Lower leg skin (tissue), 3 donors: ENCODE data around the gene POLH.

Experiments
- POLR2A ChIP-seq, 2 donors: fragments of 450-650 bp; IDR thresholded peaks; one replicate each; pipeline ENCODE4 v1.6.1; 2016 to 2017; ENCODE audit warnings: antibody characterized with exemption in 2 of 2, mild to moderate bottlenecking in 1 of 2, moderate library complexity in 1 of 2
- TF ChIP-seq, protein P1 (sequence below), 3 donors: fragments of 450-650 bp; IDR thresholded peaks; one replicate each; pipeline ENCODE4 v1.5.1; 2016; ENCODE audit warnings: antibody characterized with exemption in 3 of 3, mild to moderate bottlenecking in 3 of 3, moderate library complexity in 2 of 3

DNA sequence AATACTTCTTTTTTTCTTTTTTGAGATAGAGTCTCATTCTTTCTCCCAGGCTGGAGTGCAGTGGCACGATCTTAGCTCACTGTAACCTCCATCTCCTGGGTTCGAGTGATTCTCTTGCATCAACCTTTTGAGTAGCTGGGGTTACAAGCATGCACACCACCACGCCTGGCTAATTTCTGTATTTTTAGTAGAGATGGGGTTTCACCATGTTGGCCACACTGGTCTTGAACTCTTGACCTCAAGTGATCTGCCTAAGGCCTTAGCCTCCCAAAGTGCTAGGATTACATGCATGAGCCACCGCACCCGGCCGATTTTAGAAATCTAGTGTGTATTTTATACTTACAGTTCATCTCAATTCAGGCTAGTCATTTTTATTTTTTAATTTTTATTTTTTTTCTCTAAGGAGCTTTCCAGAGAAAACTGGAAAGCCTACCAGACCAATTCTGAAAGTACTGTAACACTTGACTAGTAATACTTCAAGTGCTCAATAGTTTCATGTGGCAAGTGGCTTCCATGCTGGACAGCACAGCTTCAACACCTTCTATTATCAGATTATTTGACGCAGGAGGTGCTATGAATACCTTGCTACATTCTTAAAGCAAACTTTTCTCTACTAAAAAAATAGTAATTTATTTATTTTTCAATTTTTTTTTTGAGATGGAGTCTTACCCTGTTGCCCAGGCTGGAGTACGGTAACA lies 34.1 kb upstream of the POLH start:
- no peak for TF ChIP-seq POLR2A (IDR thresholded peaks at IDR 0.05)
- TF ChIP-seq, protein P1, sequence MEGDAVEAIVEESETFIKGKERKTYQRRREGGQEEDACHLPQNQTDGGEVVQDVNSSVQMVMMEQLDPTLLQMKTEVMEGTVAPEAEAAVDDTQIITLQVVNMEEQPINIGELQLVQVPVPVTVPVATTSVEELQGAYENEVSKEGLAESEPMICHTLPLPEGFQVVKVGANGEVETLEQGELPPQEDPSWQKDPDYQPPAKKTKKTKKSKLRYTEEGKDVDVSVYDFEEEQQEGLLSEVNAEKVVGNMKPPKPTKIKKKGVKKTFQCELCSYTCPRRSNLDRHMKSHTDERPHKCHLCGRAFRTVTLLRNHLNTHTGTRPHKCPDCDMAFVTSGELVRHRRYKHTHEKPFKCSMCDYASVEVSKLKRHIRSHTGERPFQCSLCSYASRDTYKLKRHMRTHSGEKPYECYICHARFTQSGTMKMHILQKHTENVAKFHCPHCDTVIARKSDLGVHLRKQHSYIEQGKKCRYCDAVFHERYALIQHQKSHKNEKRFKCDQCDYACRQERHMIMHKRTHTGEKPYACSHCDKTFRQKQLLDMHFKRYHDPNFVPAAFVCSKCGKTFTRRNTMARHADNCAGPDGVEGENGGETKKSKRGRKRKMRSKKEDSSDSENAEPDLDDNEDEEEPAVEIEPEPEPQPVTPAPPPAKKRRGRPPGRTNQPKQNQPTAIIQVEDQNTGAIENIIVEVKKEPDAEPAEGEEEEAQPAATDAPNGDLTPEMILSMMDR (IDR thresholded peaks at IDR 0.05), result no peak
